HFFc6 (cell line): Measurements from ENCODE around the gene MITF. TPM values are rescaled to one million over a fixed set of nuclear protein-coding genes. Genes with fewer than 3 reads are reported as not detected.

ENCODE experiments used
- DNase-seq: peaks from one replicate; pipeline ENCODE4 v3.0.0-alpha.2; 2018
- H3K27ac Mint-ChIP-seq: 2 replicates; pipeline ENCODE4 v1.8.0; 2020; ENCODE audit warnings: mild to moderate bottlenecking, mixed read lengths
- H3K27me3 Mint-ChIP-seq: 2 replicates; pipeline ENCODE4 v1.8.0; 2021; ENCODE audit warnings: mild to moderate bottlenecking, moderate library complexity, mixed read lengths; ENCODE audit not compliant: insufficient read depth
- H3K36me3 Mint-ChIP-seq: 2 replicates; pipeline ENCODE4 v1.8.0; 2021; ENCODE audit warnings: low read depth, mixed read lengths
- H3K4me1 Mint-ChIP-seq: 2 replicates; pipeline ENCODE4 v1.8.0; 2020; ENCODE audit warnings: low read depth, mixed read lengths
- H3K4me3 Mint-ChIP-seq: 2 replicates; pipeline ENCODE4 v1.8.0; 2020; ENCODE audit warnings: mild to moderate bottlenecking, moderate library complexity, mixed read lengths
- H3K9me3 Mint-ChIP-seq: 2 replicates; pipeline ENCODE4 v1.8.0; 2020; ENCODE audit warnings: mild to moderate bottlenecking, mixed read lengths
- CTCF ChIP-seq: fragments of 200-600 bp; sonication (generic); IDR thresholded peaks from 2 replicates; pipeline ENCODE4 v1.5.0; 2021; ENCODE audit warnings: antibody characterized with exemption, mild to moderate bottlenecking
- total RNA-seq, 6 experiments: library from RNA; stranded (reverse); fragmentation: NEBNext Ultra II Directional; extraction: Animal tissue kit (Norgen Biotek cat#: 25700); gene quantifications; 2 replicates in 1 of 6; 3 replicates in 5 of 6; pipeline ENCODE4 v1.2.3, GENCODE V29; 2021

The MITF gene
- total RNA-seq, 6 experiments from 2014 or later: 23.3 to 38.2 (median 25.7) TPM

GRCh38 chr3:69838696-69839515, 99.6 kb downstream of the MITF start:
- Mint-ChIP-seq H3K36me3 (peaks cover 21% of the 10 kb centered on the region), H3K4me1 (peaks cover 38% of the 10 kb centered on the region), H3K9me3 (peaks cover 20% of the 10 kb centered on the region), H3K4me3 (peak overlapping the region; percentile 68), H3K27me3 (peaks cover 3% of the 10 kb centered on the region; the same call in 1 of the 2 replicates), H3K27ac (peak overlapping the region; percentile 76)
- DNase-seq: no peak
- no peak for TF ChIP-seq CTCF

GRCh38 chr3:69842351-69842750, 103.1 kb downstream of the MITF start:
- 0 out of 2 replicates have a peak, but pooled peaks cover 2% of the 10 kb centered on the region for H3K27me3 Mint-ChIP-seq
- no peaks in the 10 kb centered on the region for H3K9me3 Mint-ChIP-seq
- H3K27ac Mint-ChIP-seq: no peak overlapping the region
- no peak for DNase-seq
- H3K36me3 Mint-ChIP-seq: peaks cover 5% of the 10 kb centered on the region; the same call in 1 of the 2 replicates
- no peak overlapping the region for H3K4me3 Mint-ChIP-seq
- peaks cover 36% of the 10 kb centered on the region for H3K4me1 Mint-ChIP-seq
- no peak for TF ChIP-seq CTCF

- no peak for DNase-seq
- Mint-ChIP-seq H3K4me1 (peaks cover 36% of the 10 kb centered on the region), H3K9me3 (no peaks in the 10 kb centered on the region), H3K27me3 (0 out of 2 replicates have a peak, but pooled peaks cover 2% of the 10 kb centered on the region), H3K4me3 (no peak overlapping the region), H3K27ac (no peak overlapping the region), H3K36me3 (peaks cover 5% of the 10 kb centered on the region; the same call in 1 of the 2 replicates)
- no peak for TF ChIP-seq CTCF
Measured at GRCh38 chr3:69842789-69843188, 103.5 kb downstream of the MITF start.

GRCh38 chr3:69844706-69845105, 105.4 kb downstream of the MITF start:
- Mint-ChIP-seq H3K4me3 (no peak overlapping the region), H3K27ac (no peak overlapping the region), H3K27me3 (0 out of 2 replicates have a peak, but pooled peaks cover 2% of the 10 kb centered on the region), H3K4me1 (peaks cover 34% of the 10 kb centered on the region), H3K9me3 (no peaks in the 10 kb centered on the region), H3K36me3 (peaks cover 5% of the 10 kb centered on the region; the same call in 1 of the 2 replicates)
- TF ChIP-seq CTCF: no peak
- DNase-seq: no peak

- Mint-ChIP-seq H3K4me3 (peak overlapping the region; percentile 67; the same call in 1 of the 2 replicates), H3K27ac (peak overlapping the region; percentile 82; the same call in 1 of the 2 replicates), H3K4me1 (peaks cover 32% of the 10 kb centered on the region), H3K36me3 (peaks cover 5% of the 10 kb centered on the region; the same call in 1 of the 2 replicates), H3K27me3 (0 out of 2 replicates have a peak, but pooled peaks cover 2% of the 10 kb centered on the region), H3K9me3 (no peaks in the 10 kb centered on the region)
- no peak for TF ChIP-seq CTCF
- no peak for DNase-seq
Measured at GRCh38 chr3:69847303-69847702, 108.0 kb downstream of the MITF start.
